Central memory CD4-positive, alpha-beta T cell (primary cell): ENCODE results near the gene POLR1A.

Experiments used
- DNase-seq: peaks from one replicate; pipeline ENCODE4 v3.0.0; 2022

The POLR1A gene

DNA sequence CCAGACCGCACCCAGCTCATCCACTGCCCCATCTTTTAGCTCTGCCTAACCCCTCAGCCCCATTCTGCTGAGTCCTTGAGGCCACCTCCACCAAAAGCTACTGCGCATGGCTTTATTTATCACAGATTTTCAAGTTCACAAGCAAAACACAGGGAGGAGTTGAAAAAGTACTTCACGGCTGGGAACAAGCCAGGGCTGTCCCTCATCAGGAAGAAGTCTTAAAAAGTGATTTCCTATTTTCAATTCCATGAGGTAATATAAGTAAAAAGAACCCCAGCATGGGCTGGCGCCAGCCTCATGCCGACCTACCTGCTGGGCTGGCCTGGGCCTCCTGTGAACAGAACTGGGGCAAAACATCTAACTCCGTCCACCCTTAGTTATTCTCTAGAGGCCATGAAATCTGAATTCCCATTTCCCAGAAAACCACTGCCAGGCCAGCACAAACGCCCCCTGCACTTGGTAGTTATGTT, 69.0 kb downstream of the POLR1A start:
- DNase-seq, result no peak

DNA sequence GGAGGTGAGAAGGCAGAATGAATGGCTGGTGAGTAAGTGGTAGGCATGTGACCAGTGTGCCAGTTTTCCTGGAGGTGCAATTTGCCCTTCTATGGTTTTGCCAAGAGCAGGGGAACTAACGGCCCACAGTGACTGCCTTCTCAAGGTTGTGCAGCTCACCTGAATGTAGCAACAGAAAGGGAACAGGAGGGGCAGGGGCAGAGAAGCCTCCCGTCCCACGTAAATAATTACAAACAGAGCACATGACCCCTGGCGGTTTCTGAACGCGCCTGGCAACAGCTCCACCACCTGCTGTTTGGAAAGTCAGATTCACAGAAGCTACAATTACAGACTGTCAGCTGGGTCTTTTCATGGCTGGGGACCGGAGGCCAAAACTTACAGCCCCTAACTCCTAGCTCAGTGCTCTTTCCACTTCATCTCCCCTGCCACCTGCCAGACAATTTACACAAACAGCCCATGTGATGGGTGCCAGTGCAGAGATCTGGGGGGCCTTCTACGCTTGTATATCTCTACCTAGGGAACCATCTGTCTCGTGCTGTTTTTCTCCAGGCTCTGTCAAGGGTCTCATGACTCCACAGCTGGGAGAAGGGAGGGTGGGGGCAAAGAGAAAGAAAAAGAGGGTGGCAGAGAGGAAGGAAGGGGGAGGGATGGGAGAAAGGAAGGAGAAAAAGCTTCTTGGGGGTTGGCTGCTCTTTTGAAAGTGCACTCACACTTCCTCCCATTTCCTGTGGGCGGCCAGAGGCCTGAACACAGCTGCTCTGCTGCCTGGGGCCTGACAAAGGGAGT, 69.6 kb downstream of the POLR1A start:
- peak; percentile 83 for DNase-seq

DNA sequence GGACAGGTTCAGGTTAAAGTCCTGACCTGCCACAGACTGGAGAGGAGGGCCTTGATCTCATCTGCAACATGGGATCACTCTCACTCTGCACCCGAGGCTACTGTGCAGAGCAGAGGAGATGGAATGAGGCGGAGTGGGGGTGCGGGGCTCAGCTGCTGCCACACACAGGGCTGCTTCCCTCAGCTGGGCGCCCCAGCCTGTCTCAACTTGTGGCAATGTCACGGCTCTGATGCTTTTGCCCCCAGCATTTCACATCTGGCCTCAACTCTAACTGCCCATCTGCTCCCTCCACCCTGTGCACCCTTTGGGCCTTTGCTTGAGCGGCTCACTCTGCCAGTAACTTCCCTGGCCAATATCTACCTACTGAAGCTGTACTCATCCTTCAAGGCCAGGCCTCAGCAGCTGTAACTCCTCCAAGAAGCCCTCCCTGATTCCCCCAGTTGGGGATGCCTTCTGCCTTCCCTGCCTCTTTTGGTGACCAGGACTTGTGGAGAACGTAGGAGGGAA, 70.3 kb downstream of the POLR1A start:
- DNase-seq, result no peak

DNA sequence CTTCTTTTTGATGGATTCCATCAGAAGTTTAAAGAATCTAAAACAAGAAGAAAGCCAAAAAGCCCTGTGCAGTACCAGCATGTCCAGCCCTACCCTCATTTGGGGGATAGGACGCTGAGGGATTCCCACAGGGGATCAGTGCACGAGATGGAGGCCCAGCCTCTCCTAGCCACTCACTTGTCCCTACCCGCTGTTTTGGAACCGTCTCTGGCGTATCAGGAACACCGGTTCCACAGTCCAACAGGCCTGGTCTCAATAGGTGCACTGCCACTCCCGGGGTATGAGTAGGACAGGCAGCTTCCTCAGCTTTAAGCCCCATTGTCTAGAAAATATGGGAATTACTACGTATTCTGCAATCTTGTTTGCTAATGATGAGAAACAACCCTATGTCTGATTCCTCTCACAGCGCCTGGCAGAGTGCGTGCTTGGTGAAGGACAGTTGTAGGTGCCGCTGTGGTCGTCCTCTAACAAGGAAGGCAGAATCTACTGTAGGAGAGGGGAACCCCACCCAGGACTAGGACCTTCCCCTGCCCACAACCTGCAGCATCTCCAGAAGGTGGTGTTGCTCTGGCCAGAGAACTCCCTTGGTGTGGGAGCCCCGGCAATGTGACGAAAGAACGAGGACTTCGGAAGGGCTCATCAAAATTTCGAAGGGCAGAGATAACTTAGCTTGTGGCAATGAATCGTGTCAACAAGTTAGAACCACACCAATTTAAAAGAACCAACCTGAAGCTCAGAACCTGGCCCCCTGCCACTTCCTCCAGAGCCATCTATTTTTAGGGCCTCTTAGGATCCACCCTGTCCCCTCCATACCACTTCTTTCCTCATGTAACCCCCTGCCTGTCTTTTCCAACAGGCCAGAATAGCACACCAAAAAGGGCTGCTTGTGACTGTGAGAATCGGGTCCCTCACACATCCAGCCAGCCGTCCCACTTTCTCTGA, 71.7 kb downstream of the POLR1A start:
- DNase-seq, result no peak

DNA sequence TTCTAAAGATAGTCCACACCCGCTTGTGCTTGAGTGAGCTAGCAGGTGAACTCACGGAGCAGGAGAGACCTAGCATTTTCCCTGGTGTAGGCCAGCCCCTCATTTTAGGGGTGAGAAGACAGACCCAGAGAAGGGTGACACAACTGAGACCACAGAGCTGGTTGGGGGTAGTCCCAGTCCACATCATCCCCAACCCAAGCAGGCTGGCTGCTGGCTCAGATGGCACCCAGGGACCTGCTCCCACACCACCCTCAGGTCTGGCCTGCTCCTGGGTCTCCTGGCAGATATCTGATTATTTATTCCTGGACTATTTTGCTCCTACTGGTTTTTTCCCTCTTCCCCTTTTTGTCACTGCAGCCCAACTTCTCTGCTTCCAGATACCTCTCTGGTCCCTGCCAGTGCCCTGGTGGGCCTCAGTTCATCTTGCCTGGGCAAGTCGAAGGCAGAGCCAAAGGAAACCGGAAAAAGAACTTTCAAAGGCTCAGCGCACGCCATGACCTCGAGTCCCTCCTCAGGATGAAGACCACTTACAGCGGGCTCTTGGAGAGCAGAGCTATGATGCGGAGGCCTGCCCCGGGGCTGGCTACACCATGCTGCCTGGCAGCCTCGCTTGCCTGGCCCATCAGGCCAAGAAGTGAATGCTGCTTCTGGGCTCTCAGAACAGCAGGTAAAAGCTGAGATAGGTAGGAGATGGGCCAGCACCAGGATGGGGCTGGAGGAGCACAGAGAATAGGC, 72.7 kb downstream of the POLR1A start:
- no peak for DNase-seq

DNA sequence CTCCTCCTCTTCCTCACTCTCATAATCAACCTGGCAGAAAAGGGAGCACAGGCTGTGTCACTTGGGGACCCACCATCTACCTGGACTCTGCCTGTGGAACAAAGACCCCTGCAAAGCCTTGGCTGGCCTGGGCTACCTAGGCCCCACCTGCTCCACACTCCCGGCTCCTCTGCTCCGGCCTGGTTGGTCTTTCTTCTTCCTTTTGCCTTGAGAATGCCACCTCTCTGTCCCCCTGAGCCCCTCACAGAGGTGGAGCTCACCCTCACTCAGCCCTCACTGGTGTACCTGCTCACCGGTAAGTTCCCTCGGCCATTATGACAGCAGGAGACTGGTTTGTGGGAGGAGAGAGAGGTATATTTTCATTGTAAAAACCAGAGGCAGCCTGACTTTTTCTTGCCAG, 74.1 kb downstream of the POLR1A start:
- DNase-seq, result no peak

DNA sequence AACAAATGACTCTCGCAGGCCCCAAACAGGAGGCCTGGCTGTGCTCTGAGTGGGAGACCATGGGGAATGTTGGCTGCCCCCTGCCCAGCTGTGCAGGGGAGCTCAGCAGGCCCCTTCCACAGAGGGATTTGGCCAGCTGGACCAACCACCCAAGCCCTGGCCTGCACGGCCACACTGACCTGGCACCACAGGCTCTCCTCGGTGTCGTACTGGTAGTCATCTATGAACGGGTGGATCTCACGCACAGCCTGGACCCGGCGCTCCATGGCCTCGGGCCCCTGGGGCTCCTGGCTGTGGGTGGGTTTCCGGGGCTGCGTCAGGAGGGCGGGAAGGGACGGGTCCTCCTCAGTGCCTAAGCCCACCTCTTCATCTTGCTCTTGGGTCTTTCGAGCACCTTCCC, 74.5 kb downstream of the POLR1A start:
- DNase-seq, result no peak

DNA sequence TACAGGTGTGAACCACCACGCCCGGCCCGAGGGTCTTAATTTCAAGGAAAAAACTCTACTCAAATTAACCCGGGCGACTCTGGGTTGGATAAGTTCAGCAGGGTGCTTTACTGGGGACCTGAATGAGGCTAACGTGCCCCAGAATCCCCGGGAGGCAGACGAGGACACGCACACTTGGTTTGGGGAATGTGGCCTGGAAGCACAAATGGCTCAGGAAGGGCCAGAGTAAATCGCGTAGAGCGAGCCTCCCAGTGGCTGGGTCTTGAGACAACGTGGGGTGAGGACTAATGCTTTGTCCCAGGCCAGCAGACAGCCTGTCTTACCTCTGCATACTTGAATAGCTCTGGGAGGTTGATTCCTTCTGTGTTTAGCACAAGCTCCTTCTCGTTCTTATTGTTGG, 75.8 kb downstream of the POLR1A start:
- DNase-seq, result no peak

DNA sequence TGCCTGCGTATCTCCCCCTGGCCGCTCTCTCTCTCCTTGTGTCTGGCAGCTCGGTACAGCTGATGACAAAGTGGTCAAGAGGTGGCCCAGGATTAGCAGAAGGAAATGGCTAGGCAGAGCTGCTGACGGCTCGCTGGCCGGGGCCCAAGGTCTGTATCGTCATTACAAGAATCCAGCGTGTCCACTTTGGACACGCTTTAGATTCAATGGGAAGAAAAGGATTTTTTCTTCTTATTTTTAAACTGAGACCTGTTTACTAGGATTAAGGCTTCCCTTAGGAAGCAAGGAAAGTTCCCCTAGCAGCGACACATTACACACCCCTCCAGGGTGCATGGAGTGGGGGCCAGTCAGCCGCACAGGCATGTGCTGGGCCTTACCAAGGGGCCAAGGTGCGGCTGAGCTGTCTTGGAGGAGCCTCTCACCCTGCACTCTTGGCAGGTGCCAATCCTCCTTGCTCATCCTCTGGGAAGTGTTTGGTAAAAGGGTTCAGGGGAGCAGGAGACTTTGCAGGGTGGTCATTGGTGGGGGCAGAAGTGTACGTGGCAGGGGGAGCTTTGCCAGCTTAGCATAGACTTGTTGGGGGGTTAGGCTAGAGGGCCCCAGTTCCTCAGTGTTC, 76.8 kb downstream of the POLR1A start:
- DNase-seq, result no peak

DNA sequence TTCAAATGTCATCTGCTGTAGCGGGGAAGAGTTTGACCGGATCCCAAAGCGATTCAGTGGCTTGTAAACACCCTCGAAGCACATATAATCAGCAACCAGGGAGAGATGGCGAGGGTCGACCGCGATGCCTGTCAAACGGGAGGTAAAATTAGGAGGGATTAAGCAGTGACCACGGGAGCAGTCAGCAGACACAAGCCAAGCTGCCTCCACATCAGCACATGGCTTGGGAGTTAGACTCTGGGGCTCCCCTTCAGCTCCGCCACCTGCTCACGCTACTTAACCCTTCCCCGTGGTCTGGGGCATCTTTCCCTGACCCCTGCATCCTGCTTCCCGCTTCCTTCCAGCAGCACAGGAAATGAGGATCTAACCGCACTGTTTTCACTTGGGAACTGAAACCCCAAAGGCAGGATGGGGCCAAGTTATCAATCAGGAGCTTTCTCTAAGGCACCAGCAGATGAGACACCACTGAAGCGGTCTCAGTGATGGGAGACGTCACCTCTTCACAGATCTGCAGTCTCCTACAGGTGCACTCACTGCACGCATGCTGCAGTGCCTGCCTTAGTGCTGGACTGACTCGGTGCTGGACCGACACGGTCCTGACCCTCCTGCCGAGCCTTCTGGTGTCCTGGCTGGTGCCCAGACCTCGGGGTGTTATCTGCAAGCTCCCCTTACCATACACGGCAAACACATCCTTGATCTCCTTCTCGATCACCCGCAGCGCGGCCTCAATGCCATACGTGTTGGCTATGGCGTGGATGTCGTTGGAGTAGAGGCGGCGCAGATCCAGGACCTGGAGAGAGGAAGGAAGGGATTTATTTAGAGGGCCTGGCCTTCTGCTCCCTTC, 77.5 kb downstream of the POLR1A start:
- no peak for DNase-seq

DNA sequence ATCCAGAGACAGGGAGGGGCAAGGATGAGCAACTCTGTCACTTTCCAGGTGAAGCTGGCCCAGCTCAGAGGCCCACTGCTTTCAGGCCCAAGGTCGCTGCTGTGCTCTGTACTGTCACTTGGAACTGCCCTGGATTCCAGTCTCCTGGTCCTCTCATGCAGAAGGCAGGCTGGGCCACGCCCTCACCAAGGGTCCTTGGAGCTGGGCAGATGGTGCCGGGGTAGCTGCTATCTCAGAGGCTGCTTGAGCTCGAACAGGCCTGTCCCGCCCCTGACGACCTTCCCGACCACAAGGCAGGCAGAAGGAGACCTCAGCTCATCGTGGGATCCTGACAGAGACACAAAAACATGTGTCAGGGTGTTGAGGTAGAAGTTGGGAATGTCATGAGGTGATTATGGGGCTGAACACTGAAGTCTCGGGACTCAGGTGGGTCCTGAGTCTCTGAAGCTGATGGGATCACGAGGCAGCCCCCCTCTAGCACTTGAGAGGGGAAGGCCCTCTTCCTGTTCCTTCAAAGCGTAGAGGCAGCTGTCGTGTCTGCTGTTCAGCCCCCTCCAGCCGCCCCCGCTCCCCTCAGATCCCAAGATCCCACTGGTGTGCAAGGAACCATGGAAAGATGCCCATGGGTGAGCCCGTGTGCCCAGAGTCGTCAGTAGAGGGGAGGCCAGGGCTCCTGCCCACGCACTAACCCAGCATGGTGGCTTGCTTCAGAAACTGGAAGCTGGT, 78.3 kb downstream of the POLR1A start:
- no peak for DNase-seq

DNA sequence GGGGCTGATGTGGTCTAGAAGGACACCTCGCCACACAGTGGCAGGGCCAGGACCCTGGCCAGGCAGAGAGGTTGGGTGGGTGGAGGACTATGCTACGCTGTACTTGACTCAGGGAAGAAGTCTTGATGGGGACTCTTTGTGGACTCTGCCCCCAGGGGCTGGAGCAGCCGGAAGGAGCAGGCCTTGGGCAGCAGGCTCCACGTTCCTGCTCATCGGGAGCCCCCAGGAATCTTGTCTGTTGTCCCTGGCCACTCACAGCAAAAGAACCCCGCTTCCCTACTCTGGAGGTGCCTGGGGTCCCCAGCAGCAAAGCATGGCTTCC, 79.0 kb downstream of the POLR1A start:
- DNase-seq, result no peak

DNA sequence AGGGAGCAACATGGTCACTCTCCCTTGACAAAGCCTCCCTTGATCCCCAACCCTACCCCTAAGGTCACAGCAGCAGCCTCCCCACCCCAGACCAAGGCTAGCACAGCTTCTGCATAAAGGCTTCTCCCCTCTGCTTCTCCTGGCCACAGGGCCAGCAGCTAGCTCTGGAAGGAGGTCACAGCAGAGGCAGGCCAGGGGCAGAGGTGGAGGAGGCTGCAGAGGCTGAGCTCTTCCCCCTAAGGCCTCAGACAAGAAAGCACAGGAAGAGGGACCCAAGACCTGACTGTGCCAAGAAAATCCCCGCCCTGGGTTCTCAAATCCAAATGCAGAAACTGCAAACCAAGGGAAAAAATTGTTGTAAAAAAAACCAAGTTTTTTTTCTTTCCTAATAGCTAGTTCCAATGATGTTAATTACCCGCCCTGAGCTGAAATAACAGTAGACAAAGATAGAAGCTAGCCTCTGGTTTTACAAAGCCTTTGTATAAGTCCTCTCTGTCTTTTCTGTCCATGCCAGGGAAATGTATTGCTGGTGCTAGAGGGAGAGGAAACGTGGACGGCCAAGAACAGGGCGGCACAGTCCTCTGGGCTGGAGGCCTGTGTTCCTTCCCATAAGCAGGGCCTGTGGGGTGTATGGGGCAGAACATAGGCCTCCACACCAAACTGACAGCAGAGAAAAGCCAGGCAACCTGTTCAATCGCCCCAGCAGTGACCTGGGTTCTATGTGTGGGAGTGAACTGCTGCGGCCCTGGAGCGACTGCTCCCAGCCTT, 79.5 kb downstream of the POLR1A start:
- DNase-seq, result no peak

DNA sequence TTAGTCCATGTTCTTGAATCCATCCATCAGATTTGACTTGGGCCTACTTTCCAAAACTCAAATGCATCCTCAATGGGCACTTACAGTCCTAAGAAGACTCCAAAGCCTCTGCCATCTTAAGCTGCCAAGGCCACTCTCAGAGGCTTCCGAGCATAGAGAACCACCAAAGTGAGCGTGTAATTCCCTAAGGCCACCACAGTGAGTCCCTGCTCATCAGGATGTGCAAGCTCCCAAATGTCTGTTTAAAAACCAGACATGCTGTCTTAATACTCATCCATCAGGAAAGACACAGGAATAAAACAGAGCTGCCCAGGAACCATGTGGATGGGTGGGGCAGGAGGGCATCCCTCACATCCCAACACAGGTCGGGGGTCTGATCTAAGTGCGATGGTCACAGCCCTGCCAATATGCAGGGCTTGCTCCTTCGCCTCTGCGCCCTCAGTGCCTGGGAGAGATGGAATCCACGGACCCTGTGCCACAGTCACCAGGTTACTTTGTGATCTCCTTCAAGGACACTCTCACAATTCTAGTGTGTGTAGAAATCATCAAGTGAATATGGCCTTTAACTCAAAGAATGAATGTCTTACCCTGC, 80.4 kb downstream of the POLR1A start:
- DNase-seq, result no peak

DNA sequence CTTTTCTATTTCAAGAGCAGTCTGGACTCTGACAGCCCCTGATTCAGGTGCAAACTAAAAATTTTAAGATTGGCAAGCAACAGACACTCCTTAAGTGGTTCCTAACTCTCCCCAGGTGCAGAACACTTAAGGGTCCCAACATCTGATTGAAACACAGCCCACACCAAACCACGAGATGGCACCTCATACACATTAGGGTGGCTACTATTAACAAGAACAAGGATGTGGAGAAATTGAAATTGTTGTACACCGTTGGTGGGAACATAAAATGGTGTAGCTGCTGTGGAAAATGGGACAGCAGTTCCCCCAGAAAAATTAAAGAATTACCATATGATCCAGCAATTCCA, 82.3 kb downstream of the POLR1A start:
- no peak for DNase-seq

DNA sequence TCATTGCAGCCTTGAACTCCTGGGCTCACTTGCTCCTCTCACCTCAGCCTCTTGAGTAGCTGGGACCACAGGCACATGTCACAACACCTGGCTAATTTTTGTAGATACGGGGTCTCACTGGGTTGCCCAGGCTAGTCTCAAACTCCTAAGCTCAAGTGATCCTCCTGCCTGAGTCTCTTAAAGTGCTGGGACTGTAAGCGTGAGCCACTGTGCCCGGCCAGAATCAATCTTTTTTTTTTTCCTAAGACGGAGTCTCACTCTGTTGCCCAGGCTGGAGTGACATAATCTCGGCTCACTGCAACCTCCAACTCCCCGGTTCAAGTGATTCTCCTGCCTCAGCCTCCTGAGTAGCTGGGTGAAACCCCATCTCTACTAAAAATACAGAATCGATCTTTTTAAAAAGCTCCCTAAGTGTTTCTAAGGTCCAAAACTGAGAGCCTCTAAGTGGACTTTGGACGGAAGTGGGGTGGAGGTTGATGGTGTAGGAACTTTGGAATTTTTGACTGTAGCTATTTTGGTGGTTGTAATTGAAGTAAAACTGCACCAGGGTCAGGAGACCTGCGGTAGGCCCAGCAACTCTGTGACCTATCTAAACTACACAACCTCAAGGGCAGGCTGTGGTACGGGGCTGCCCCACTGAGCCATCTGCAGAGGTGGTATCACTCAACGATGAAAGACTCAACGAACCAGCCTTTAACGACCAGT, 82.9 kb downstream of the POLR1A start:
- DNase-seq, result no peak

DNA sequence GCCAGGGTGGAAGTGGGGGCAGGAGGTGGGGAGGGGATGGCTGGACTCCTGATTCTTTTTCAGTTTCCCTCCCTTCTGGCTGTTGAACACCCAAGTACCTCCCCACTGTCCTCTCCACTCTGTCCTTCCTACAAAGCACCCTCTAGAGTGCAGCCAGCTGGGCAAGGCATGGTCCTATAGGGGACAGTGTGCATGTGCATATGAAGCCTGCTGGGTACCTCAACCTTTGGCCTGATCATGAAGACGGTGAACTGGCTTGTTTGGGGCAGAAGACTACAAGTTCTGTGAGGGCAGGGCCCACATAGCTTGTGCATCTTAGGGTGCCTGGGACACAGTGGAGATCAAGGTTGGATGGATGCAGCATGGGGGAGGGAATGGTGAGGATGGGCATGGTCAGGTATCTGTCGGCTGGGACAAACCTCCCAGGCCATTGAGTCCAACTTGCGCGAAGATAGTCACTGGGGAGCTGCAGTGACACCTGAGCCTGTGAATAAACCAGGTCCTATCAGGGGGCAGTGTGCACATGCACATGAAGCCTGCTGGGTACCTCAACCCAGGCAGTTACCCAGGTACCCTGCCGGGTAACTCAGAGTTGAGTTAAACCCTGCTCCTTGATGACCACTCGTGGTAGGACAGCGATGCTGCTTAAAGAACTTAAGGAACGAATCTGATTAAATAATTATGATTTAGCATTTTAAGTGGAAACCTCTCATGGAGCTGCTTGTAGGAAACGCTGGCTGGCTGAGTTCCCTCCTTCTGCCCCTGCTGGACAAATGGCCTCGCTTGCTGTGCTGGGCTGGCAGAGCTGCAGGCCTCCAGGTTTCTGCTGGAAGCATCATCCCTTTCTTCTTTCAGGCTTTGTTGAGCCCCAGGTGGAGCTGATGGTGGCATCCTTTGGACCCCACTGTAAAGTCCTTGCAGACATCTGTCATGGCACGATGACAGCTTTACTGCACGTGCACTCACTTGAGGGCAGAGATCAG, 84.0 kb downstream of the POLR1A start:
- no peak for DNase-seq

DNA sequence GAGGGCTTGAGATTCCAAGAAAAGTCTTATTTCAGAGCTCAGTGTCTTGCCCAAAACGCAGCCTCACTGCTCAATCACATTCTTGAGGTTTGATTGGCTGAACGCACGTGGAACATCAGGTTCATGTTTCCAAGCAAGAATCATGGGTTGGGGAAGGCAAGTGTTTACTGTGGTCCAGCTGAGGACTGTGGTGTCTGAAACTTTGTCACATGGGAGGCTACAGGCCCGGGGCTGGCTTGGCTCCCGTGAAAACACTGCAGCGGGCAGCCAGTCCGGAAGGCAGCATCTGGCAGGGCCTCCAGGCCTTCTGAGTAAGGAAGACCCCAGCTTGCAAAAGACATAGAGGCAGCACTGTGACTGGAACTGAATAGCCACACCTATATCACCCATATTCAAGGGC, 84.7 kb downstream of the POLR1A start:
- DNase-seq, result no peak
